Astrocyte of the spinal cord (primary cell): ENCODE data around the gene KCNS1.

Experiments
- DNase-seq: peaks from one replicate; pipeline ENCODE4 v3.0.0; 2011; ENCODE audit warnings: low read depth, low spot score
- H3K4me3 ChIP-seq: 2 replicates; pipeline ENCODE4 v1.5.1; 2011; ENCODE audit warnings: low read depth, mild to moderate bottlenecking, low read length, moderate library complexity
- in situ Hi-C: cut with HindIII; loops from 2 replicates; pipeline ENCODE4 v1.10.0; 2017; ENCODE audit warnings: low sequenced_read_pairs
- TF ChIP-seq, protein P1 (sequence below): IDR thresholded peaks from 2 replicates; pipeline ENCODE4 v1.5.1; 2012; ENCODE audit warnings: low read depth, mild to moderate bottlenecking, low read length, inconsistent platforms

The KCNS1 gene

DNA sequence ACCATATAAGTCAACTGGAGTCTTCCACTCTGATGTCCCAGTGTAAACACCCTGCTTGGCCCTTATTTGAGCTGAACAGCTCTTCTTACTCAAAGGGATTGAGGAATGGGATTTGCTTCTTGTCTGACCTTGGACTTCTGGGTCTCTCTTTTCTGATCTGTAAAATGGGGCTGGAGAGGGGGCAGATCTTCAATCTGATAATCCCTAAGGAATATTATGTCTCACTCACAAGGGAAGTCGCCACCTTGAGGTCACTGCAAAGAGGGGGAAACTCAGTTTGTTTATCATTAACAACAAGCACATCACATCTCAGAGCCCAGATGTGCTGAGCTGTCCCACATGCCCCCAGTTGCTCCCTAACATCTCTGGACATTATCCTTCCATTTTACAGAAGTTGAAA lies 15.1 kb downstream of the KCNS1 start:
- in situ Hi-C loops: no loop called here
- DNase-seq: no peak
- TF ChIP-seq, protein P1, sequence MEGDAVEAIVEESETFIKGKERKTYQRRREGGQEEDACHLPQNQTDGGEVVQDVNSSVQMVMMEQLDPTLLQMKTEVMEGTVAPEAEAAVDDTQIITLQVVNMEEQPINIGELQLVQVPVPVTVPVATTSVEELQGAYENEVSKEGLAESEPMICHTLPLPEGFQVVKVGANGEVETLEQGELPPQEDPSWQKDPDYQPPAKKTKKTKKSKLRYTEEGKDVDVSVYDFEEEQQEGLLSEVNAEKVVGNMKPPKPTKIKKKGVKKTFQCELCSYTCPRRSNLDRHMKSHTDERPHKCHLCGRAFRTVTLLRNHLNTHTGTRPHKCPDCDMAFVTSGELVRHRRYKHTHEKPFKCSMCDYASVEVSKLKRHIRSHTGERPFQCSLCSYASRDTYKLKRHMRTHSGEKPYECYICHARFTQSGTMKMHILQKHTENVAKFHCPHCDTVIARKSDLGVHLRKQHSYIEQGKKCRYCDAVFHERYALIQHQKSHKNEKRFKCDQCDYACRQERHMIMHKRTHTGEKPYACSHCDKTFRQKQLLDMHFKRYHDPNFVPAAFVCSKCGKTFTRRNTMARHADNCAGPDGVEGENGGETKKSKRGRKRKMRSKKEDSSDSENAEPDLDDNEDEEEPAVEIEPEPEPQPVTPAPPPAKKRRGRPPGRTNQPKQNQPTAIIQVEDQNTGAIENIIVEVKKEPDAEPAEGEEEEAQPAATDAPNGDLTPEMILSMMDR: no peak
- H3K4me3 ChIP-seq: no peak overlapping the region

DNA sequence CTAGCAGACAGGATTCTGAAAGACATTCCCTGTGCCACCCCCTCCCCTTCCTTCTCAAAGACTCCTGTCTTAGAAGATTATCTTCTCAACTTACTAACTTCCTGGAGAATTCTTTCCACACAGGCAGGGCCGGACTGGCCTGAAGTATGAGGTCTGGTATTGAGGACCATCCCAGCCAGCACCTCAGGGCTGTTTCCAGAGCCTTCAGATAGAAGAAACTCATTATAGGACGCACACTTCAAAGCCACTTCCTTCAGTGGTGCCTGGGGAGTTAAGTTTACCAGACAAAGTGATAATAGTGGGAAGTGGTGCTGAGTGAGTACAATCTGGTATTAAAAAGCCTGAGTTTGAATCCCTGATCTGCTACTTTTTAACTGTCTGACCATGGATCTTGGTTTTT lies 15.6 kb downstream of the KCNS1 start:
- in situ Hi-C loops: no loop called here
- no peak overlapping the region for H3K4me3 ChIP-seq
- no peak for DNase-seq
- TF ChIP-seq, protein P1: no peak

DNA sequence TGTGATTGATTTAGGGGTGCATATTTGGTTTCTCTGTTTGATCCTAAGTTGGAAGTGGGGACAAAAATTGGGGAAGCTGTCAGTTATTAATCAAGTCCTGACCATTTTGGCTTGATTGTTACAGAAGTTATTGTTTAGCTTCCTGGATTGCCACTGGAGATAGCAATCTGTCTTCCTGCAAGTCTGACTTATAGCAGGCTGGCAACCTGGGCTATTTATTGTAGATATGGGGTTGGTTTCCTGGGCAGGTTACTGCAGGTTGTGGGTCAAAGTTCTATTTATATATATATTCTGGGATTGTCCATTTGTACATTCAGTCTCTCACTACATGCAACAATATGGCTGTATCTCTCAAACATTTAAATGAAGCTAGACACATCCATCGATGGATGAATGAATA lies 17.8 kb downstream of the KCNS1 start:
- in situ Hi-C loops: no loop called here
- DNase-seq: no peak
- no peak overlapping the region for H3K4me3 ChIP-seq
- TF ChIP-seq, protein P1: no peak

DNA sequence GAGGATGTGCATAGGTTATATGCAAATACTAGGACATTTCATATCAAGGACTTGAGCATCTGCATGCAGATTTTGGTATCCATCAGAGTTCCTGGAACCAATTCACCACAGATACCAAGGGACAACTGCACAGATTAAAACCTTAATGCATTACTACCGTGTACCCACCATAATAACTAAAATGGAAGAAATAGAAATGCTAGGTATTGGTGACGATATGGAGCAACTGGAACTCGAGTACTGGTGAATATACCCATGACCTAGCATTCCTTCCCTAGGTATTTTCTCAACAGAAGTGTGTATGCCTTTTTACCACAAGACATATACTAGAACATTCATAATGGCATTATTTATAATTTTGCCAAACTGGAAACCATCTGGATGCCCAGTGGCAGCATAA lies 18.5 kb downstream of the KCNS1 start:
- in situ Hi-C loops: no loop called here
- TF ChIP-seq, protein P1: no peak
- no peak for DNase-seq
- no peak overlapping the region for H3K4me3 ChIP-seq

DNA sequence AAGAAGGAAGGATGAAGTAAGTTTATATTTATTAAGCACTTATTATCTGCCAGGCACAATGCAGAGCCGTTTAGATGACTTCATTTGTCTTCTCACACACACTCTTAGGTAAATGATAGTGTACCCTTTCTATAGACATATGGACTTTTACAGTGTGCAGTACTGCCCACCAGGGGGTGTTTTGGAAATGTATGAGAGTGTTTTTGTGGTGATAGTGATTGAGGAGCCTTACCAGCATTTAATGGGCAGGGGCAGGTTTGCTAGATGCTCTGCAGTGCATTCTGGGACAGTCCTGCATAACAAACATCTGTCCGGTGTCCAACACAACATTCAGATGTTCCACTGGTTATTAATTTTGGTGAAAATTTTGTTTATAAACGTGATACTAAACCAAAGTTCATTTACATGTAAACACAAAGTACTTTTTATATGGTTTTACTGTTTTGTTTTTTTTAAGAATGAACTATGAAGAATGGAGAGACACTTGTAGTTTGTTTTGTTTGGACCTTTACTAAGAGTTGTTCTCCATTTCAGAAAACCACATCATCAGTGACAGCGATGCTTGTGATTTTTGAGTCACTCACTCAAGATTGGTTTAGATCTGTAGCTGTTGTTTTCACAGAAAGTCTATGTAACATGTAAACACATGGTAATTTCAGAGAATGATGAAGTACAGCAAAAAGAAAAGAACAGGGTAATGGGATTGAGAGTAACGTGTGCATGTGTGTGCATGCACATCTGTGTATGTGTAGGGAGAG lies 19.9 kb downstream of the KCNS1 start:
- DNase-seq: no peak
- no peak overlapping the region for H3K4me3 ChIP-seq
- in situ Hi-C loops: no loop called here
- TF ChIP-seq, protein P1: peak; percentile 58

DNA sequence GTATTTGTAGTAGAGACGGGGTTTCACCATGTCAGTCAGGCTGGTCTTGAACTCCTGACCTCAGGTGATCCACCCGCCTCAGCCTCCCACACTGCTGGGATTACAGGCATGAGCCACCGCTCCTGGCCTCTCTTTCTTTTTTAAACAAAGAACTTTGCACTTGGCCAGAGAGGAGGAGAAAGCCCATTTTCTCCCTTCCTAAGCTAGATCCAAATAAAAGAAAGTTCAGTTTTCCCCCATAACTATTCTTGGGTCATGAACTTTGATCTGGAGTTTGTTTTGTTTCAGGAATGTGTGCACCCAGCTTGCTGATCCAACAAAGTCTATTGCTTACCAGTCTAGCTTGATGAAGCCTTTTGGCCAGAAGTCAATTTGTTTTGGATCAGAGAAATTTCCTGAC lies 23.4 kb downstream of the KCNS1 start:
- H3K4me3 ChIP-seq: no peak overlapping the region
- in situ Hi-C loops: no loop called here
- TF ChIP-seq, protein P1: no peak
- DNase-seq: no peak

DNA sequence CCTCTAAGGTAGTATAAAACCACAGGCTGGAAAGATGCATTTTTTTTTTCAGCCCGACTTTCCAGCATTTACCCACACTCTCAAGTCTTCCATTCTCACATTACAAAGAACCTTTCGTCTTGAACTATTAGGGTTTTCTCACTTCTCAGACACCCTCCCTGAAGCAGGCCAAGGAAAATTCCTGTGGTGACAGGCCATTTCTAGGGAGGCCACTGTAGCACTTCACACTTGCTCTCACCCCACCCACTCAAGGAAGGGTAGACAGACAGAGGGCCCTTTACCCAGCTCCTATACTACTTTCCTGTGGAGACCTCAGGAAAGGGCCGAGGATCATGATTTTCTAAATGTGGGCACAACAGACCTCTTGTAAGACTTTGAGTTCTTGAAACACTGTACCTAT lies 27.7 kb downstream of the KCNS1 start:
- H3K4me3 ChIP-seq: no peak overlapping the region
- DNase-seq: peak; percentile 27
- TF ChIP-seq, protein P1: no peak
- in situ Hi-C loops: no loop called here
